HepG2 (cell line): ENCODE measurements around the gene TRNP1. TPM values are rescaled to one million over a fixed set of nuclear protein-coding genes. Genes with fewer than 3 reads are reported as not detected.

Experiments
- ATAC-seq: fragments of 200-7000 bp; cut with Tn5 transposase; 3 replicates; pipeline ENCODE4 v1.9.1; 2020; ENCODE audit warnings: mild to moderate bottlenecking, moderate library complexity
- BruUV-seq: library from RNA; stranded (reverse); fragments of 400-500 nt; replicated peaks from 2 replicates; lab custom pipeline; 2021; lab: Mats Ljungman, UMichigan
- CTCF ChIA-PET: fragments of 300-600 bp; formaldehyde crosslinking; extraction: SDS; loops from one replicate; lab custom pipeline; 2021; ENCODE audit warnings: low total read pairs, inconsistent platforms, low intra/inter-chr PET ratio; lab: Yijun Ruan, JAX
- POLR2A ChIA-PET: fragments of 350-600 bp; sonication (Branson Sonifier 250); formaldehyde crosslinking; loops from one replicate; lab custom pipeline; 2020; ENCODE audit warnings: antibody characterized with exemption, inconsistent platforms; lab: Yijun Ruan, JAX
- DNase-seq: peaks from one replicate; pipeline ENCODE4 v3.0.0-alpha.2; 2015; ENCODE audit warnings: low spot score
- FAIRE-seq: peaks from 3 replicates; lab custom pipeline; 2011; peaks lifted over from hg19 to GRCh38; lab: Jason Lieb, UNC
- H2AFZ ChIP-seq: one replicate; pipeline ENCODE4 v1.6.1; 2011; ENCODE audit warnings: low read length, inconsistent platforms
- H3K27ac ChIP-seq: fragments of 300-600 bp; 3 replicates; pipeline ENCODE4 v1.8.0; 2011; ENCODE audit warnings: mixed run types, mild to moderate bottlenecking, mixed read lengths, low read length, inconsistent platforms; ENCODE audit not compliant: insufficient read depth; ENCODE audit errors: extremely low read length
- H3K27me3 ChIP-seq, 2 experiments: fragments of 200-600 bp in 1 of 2; 2 replicates in 1 of 2; 3 replicates in 1 of 2; pipeline versions ENCODE4 v1.6.0 to v1.8.0; 2011; ENCODE audit warnings: low read length in 2 of 2, mild to moderate bottlenecking in 2 of 2, moderate library complexity in 2 of 2, inconsistent platforms in 1 of 2; ENCODE audit not compliant: insufficient read depth in 2 of 2, control insufficient read depth in 1 of 2
- H3K36me3 ChIP-seq, 2 experiments: fragments of 200-600 bp in 1 of 2; replicated peaks in 1 of 2; 2 replicates in 1 of 2; 3 replicates in 1 of 2; pipeline versions ENCODE4 v1.5.1 to v1.8.0; 2011; ENCODE audit warnings: low read length in 2 of 2, inconsistent platforms in 1 of 2; ENCODE audit not compliant: insufficient read depth in 2 of 2, control insufficient read depth in 1 of 2
- H3K4me1 ChIP-seq: 2 replicates; pipeline ENCODE4 v1.5.1; 2012; ENCODE audit warnings: low read length, inconsistent platforms; ENCODE audit not compliant: insufficient read depth
- H3K4me2 ChIP-seq: 2 replicates; pipeline ENCODE4 v1.6.0; 2011; ENCODE audit warnings: low read depth, low read length, inconsistent platforms
- H3K4me3 ChIP-seq, 3 experiments: fragments of 200-600 bp in 1 of 3; sonication (generic), shearing (Covaris generic) in 1 of 3; replicated peaks in 1 of 3; 2 replicates each; pipeline ENCODE4 v1.5.1; 2011 to 2016; ENCODE audit warnings: low read length in 3 of 3, inconsistent platforms in 2 of 3, low read depth in 2 of 3, mild to moderate bottlenecking in 2 of 3, control low read depth in 1 of 3, mixed read lengths in 1 of 3; ENCODE audit not compliant: insufficient read depth in 1 of 3
- H3K79me2 ChIP-seq: one replicate; pipeline ENCODE4 v1.6.1; 2011; ENCODE audit warnings: low read length, inconsistent platforms; ENCODE audit not compliant: insufficient read depth
- H3K9ac ChIP-seq: 2 replicates; pipeline ENCODE4 v1.6.0; 2011; ENCODE audit warnings: mild to moderate bottlenecking, low read depth, low read length, inconsistent platforms; ENCODE audit not compliant: insufficient read depth
- H3K9me3 ChIP-seq: 2 replicates; pipeline ENCODE4 v1.5.1; 2012; ENCODE audit warnings: mild to moderate bottlenecking, low read length
- H4K20me1 ChIP-seq: 2 replicates; pipeline ENCODE4 v1.6.0; 2011; ENCODE audit warnings: inconsistent platforms, mild to moderate bottlenecking, low read length, moderate library complexity; ENCODE audit not compliant: insufficient read depth
- FOXO1 ChIP-seq: sonication (generic); formaldehyde crosslinking; IDR thresholded peaks from 2 replicates; pipeline ENCODE4 v1.4.0; 2020; ENCODE audit warnings: missing genetic modification reagents
- FOXP1 ChIP-seq, 2 experiments: fragments of 450-650 bp in 1 of 2; IDR thresholded peaks; 2 replicates each; pipeline ENCODE4 v1.6.1; 2017 to 2018; ENCODE audit warnings: antibody characterized with exemption in 1 of 2
- HMGA1 ChIP-seq: sonication (generic); formaldehyde crosslinking; conservative IDR thresholded peaks from 2 replicates; pipeline ENCODE4 v1.4.0; 2020; ENCODE audit warnings: missing genetic modification reagents
- IRX3 ChIP-seq: sonication (generic); formaldehyde crosslinking; IDR thresholded peaks from 2 replicates; pipeline ENCODE4 v1.8.1; 2023; ENCODE audit warnings: mild to moderate bottlenecking, low read depth, missing genetic modification reagents, borderline replicate concordance
- KLF6 ChIP-seq: IDR thresholded peaks from 2 replicates; pipeline ENCODE4 v1.8.0; 2016; ENCODE audit warnings: missing biosample characterization, missing genetic modification reagents
- MEF2D ChIP-seq: sonication (generic); formaldehyde crosslinking; IDR thresholded peaks from 2 replicates; pipeline ENCODE4 v1.5.1; 2020; ENCODE audit warnings: mild to moderate bottlenecking, missing genetic modification reagents
- PITX1 ChIP-seq: sonication (generic); formaldehyde crosslinking; IDR thresholded peaks from 2 replicates; pipeline ENCODE4 v1.5.1; 2020; ENCODE audit warnings: mild to moderate bottlenecking, missing genetic modification reagents
- TAF1 ChIP-seq: sonication (generic); formaldehyde crosslinking; IDR thresholded peaks from 2 replicates; pipeline ENCODE4 v1.4.0; 2020; ENCODE audit warnings: missing genetic modification reagents
- THAP11 ChIP-seq: IDR thresholded peaks from 2 replicates; pipeline ENCODE4 v1.6.1; 2016; ENCODE audit warnings: missing biosample characterization, missing genetic modification reagents
- ZKSCAN5 ChIP-seq: sonication (generic); formaldehyde crosslinking; IDR thresholded peaks from 2 replicates; pipeline ENCODE4 v1.5.1; 2020; ENCODE audit warnings: mild to moderate bottlenecking, missing genetic modification reagents
- ZNF33B ChIP-seq: sonication (generic); formaldehyde crosslinking; IDR thresholded peaks from 2 replicates; pipeline ENCODE4 v1.5.1; 2020; ENCODE audit warnings: mild to moderate bottlenecking, missing genetic modification reagents
- ZNF350 ChIP-seq: sonication (generic); formaldehyde crosslinking; IDR thresholded peaks from 2 replicates; pipeline ENCODE4 v1.4.0; 2020; ENCODE audit warnings: mild to moderate bottlenecking, low read depth, missing genetic modification reagents, borderline replicate concordance
- ZNF547 ChIP-seq: sonication (generic); formaldehyde crosslinking; IDR thresholded peaks from 2 replicates; pipeline ENCODE4 v1.5.1; 2020; ENCODE audit warnings: mild to moderate bottlenecking, missing genetic modification reagents
- ZNF781 ChIP-seq: sonication (generic); formaldehyde crosslinking; IDR thresholded peaks from 2 replicates; pipeline ENCODE4 v1.5.1; 2020; ENCODE audit warnings: borderline replicate concordance, mild to moderate bottlenecking, missing genetic modification reagents; ENCODE audit errors: not compliant biosample characterization
- ZNF816 ChIP-seq: sonication (generic); formaldehyde crosslinking; IDR thresholded peaks from 2 replicates; pipeline ENCODE4 v1.8.0; 2022; ENCODE audit warnings: missing genetic modification reagents, mild to moderate bottlenecking, borderline replicate concordance
- ZNF883 ChIP-seq: sonication (generic); formaldehyde crosslinking; IDR thresholded peaks from 2 replicates; pipeline ENCODE4 v1.5.1; 2020; ENCODE audit warnings: mild to moderate bottlenecking, missing genetic modification reagents; ENCODE audit errors: not compliant biosample characterization
- ZSCAN25 ChIP-seq: sonication (generic); formaldehyde crosslinking; IDR thresholded peaks from 2 replicates; pipeline ENCODE4 v1.8.0; 2022; ENCODE audit warnings: mild to moderate bottlenecking, missing genetic modification reagents
- WGBS: methylation state at CpG from one replicate; pipeline ENCODE4 v1.1.6; 2017; ENCODE audit warnings: low lambda C conversion rate; 5-methylcytosine and 5-hydroxymethylcytosine counted together
- in situ Hi-C: cut with HindIII; loops from 2 replicates; pipeline ENCODE4 v1.10.0; 2017; ENCODE audit warnings: low pct_unique_long_range_greater_than_20kb; ENCODE audit not compliant: extremely low pct_ligation_motif_present
- intact Hi-C: fragments of 100-400 bp; cut with micrococcal nuclease; formaldehyde crosslinking; loops from one replicate; pipeline ENCODE4 v1.10.0; 2022; ENCODE audit not compliant: unreplicated experiment
- polyA plus RNA-seq, 8 experiments: library from polyadenylated mRNA; depleted of rRNA in 3 of 8; stranded (reverse) in 7 of 8; unstranded in 1 of 8; fragments of >200 nt; fragmentation: Illumina TruSeq in 4 of 8; extraction: Trizol in 4 of 8; gene quantifications; 2 replicates each; pipeline versions ENCODE4 v1.2.1 to v1.2.3, GENCODE V29; 2011 to 2016; ENCODE audit warnings: low read depth in 4 of 8, missing spikeins in 1 of 8, mixed read lengths in 1 of 8; ENCODE audit not compliant: insufficient read depth in 1 of 8
- total RNA-seq, 5 experiments: library from RNA; depleted of rRNA; stranded (reverse); fragments of >200 nt; fragmentation: Illumina TruSeq; extraction: Trizol; gene quantifications; 2 replicates each; pipeline ENCODE4 v1.2.3, GENCODE V29; 2016; ENCODE audit warnings: low read depth in 1 of 5
- TF ChIP-seq, protein P1 (sequence below): sonication (generic); formaldehyde crosslinking; IDR thresholded peaks from 2 replicates; pipeline ENCODE4 v1.8.1; 2023; ENCODE audit warnings: mild to moderate bottlenecking, missing genetic modification reagents
- TF ChIP-seq, protein P2 (sequence below): sonication (generic); formaldehyde crosslinking; IDR thresholded peaks from 2 replicates; pipeline ENCODE4 v1.8.1; 2023; ENCODE audit warnings: mild to moderate bottlenecking, moderate library complexity, missing genetic modification reagents

TRNP1 gene
- total and polyA plus RNA-seq, 2 of the 13 experiments (the other 11 are each of a cell fraction or from before 2014, with no cell fraction given) = 42.0 to 158 TPM

DNA sequence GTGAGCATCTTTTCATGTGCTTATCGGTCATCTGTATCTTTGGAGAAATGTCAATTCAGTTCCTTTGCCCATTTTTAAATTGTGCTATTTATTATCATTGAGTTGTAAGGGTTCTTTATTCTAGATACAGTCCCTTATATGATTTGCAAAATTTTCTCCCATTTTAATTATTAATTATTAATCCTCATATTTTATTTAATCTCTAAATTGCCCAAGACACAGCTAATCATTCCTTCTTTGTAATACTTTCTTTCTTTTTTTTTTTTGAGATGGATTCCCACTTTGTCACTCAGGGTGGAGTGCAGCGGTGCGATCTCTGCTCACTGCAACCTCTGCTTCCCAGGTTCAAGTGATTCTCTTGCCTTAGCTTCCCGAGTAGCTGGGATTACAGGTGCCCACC lies 32.2 kb downstream of the TRNP1 start (continued):
- no peak for TF ChIP-seq FOXP1 (IDR thresholded peaks at IDR 0.05)
- TF ChIP-seq FOXP1 (CRISPR knock-in tag; IDR thresholded peaks at IDR 0.05) = no peak
- no peak for TF ChIP-seq MEF2D (CRISPR knock-in tag)

DNA sequence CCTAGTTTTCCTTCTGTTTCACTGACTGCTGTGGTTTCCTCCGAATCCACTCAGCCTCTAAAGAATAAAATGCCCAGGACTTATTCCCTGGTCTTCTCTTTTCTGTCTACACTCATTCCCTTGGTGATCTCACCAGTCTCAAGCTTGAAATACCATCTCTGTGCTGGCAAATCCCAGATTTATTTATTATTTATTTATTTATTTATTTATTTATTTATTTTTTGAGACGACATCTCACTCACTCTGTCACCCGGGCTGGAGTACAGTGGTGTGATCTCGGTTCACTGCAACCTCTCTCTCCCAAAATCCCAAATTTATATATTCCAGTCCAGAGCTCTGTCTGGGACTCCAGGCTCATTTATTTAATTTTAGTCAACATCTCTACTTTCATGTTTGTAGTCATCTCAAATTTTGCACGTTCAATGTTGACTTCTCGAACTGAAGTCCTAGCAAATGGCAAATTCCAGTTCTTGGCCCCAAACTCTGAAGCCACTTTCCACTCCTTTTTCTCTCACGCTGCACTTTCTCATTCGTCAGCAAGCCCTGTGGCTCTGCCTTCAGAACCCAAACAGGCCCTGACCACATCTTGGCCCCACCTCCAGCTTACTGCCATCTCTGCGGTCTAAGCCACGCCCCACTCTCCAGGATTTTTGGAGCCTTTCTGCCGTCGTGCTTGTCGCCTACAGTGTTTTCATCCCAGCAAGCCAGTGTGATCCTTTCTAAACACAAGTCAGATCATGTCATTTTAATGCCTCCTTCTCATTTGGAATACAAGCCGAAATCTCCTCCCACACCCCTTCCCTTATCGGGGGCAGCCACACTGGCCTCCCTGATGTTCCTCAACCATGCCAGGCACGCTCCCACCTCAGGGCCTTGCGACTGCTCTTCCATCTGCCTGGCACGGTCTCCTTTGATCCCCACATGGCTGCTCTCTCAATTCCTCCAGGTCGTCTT lies 33.4 kb downstream of the TRNP1 start:
- Histone ChIP-seq H3K4me2 (peak overlapping the region; percentile 80), H3K4me3 (peak overlapping the region; percentile 14 to 54 (median 18); a peak in 4 of 6 replicates), H3K79me2 (no peaks in the 10 kb centered on the region), H4K20me1 (no peaks in the 10 kb centered on the region), H3K9ac (no peak overlapping the region; the same call in 1 of the 2 replicates), H3K27ac (no peak overlapping the region), H3K4me1 (peaks cover 15% of the 10 kb centered on the region), H3K9me3 (no peaks in the 10 kb centered on the region), H2AFZ (peak overlapping the region; percentile 45), H3K27me3 (peaks cover 0 to 7% of the 10 kb centered on the region in 2 experiments; a peak in 2 of 5 replicates), H3K36me3 (no peaks in the 10 kb centered on the region)
- intact Hi-C loops = no loop called here
- peak; percentile 62 for ATAC-seq
- ChIA-PET CTCF (no interaction called here), POLR2A (interaction anchor here (0.8 to 1.5 kb wide), 4 partner anchors 14 to 89 kb away, joined by 3 to 6 read pairs (median 4); partner anchors contain the start of gene TRNP1)
- WGBS = 33% methylated on average over 19 of the region's 19 CpGs
- in situ Hi-C loops = no loop called here
- BruUV-seq = no TSS peak
- DNase-seq = no peak
- FAIRE-seq = no peak
- TF ChIP-seq, protein P1, sequence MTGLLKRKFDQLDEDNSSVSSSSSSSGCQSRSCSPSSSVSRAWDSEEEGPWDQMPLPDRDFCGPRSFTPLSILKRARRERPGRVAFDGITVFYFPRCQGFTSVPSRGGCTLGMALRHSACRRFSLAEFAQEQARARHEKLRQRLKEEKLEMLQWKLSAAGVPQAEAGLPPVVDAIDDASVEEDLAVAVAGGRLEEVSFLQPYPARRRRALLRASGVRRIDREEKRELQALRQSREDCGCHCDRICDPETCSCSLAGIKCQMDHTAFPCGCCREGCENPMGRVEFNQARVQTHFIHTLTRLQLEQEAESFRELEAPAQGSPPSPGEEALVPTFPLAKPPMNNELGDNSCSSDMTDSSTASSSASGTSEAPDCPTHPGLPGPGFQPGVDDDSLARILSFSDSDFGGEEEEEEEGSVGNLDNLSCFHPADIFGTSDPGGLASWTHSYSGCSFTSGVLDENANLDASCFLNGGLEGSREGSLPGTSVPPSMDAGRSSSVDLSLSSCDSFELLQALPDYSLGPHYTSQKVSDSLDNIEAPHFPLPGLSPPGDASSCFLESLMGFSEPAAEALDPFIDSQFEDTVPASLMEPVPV = no peak
- peak; percentile 21; the same call in 1 of the 2 replicates for TF ChIP-seq TAF1 (CRISPR knock-in tag)
- 0 out of 2 replicates have a peak, but pooled peaks have one; percentile 22 for TF ChIP-seq ZNF350 (CRISPR knock-in tag)
- TF ChIP-seq ZKSCAN5 (CRISPR knock-in tag) = 0 out of 2 replicates have a peak, but pooled peaks have one; percentile 21
- TF ChIP-seq ZNF816 (CRISPR knock-in tag) = no peak
- TF ChIP-seq PITX1 = 0 out of 2 replicates have a peak, but pooled peaks have one; percentile 23
- peak; percentile 47 for TF ChIP-seq ZNF883 (CRISPR knock-in tag)
- TF ChIP-seq IRX3 (CRISPR knock-in tag) = no peak
- no peak for TF ChIP-seq KLF6
- TF ChIP-seq HMGA1 = no peak
- TF ChIP-seq ZNF547 = 0 out of 2 replicates have a peak, but pooled peaks have one; percentile 37
- TF ChIP-seq THAP11 (CRISPR knock-in tag) = 0 out of 2 replicates have a peak, but pooled peaks have one; percentile 11
- TF ChIP-seq ZSCAN25 (CRISPR knock-in tag) = 0 out of 2 replicates have a peak, but pooled peaks have one; percentile 44
- TF ChIP-seq FOXO1 (CRISPR knock-in tag) = 0 out of 2 replicates have a peak, but pooled peaks have one; percentile 8
- TF ChIP-seq ZNF33B (CRISPR knock-in tag) = 0 out of 2 replicates have a peak, but pooled peaks have one; percentile 37
- TF ChIP-seq ZNF781 = peak; percentile 42
- TF ChIP-seq, protein P2, sequence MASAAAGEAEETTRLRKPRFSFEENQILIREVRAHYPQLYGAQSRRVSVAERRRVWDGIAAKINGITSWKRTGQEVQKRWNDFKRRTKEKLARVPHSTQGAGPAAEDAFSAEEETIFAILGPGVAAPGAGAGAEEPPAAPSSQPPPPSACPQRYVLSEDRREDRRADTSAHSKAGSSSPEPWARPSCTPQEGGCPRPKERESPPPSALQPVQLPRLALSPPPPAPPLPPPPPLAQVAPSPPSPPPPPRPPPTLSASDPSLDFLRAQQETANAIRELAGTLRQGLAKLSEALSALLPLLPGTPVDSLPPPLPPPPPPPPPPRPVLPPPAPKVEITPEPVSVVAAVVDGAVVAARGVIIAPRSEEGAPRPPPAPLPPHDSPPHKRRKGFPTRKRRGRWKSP (CRISPR knock-in tag) = 0 out of 2 replicates have a peak, but pooled peaks have one; percentile 28
